Suprapubic skin (tissue), 3 donors: ENCODE data around the gene ESPNL.

Source experiments
- POLR2A ChIP-seq, 2 donors: fragments of 450-650 bp; IDR thresholded peaks; one replicate each; pipeline ENCODE4 v1.6.1; 2017; ENCODE audit warnings: antibody characterized with exemption in 2 of 2, mild to moderate bottlenecking in 2 of 2, moderate library complexity in 2 of 2
- TF ChIP-seq, protein P1 (sequence below), 2 donors: fragments of 200-600 bp in 1 of 2; fragments of 450-650 bp in 1 of 2; sonication (generic) in 1 of 2; IDR thresholded peaks; one replicate each; pipeline ENCODE4 v1.5.1; 2016 to 2019; ENCODE audit warnings: antibody characterized with exemption in 2 of 2, mild to moderate bottlenecking in 1 of 2, moderate library complexity in 1 of 2

DNA sequence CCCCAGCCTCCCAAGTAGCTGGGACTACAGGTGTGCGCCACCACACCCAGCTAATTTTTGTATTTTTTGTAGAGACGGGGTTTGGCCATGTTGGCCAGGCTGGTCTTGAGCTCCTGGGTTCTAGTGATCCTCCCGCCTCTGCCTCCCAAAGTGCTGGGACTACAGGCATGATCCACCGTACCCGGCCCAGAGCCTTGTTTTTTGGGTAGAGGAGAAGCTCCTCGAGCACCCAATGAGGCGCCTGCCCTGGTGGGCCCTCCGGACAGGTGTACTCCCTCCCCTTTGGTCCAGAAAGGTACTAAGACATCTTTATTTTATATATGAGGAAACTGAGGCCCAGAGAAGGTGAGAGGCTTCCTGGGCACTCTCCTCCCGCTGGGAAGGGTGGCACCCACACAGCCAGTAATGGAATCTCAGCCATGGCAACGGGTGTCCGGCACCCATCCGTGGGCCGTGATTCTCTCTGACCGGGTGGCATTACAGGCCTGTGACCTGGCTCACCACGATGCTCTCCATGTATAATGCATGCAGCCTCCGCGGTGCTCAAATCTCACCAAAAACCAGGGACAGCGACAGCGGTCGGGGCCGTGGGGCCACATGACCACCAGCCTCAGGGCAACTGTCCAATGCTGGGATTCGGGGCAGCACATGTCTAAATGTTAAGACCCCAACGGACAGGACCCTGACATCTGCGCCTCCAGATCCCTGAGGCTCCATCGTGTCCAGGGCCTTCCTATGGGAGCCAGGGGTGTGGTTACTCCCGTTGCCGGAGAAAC, 21.6 kb downstream of the ESPNL start:
- TF ChIP-seq, protein P1, sequence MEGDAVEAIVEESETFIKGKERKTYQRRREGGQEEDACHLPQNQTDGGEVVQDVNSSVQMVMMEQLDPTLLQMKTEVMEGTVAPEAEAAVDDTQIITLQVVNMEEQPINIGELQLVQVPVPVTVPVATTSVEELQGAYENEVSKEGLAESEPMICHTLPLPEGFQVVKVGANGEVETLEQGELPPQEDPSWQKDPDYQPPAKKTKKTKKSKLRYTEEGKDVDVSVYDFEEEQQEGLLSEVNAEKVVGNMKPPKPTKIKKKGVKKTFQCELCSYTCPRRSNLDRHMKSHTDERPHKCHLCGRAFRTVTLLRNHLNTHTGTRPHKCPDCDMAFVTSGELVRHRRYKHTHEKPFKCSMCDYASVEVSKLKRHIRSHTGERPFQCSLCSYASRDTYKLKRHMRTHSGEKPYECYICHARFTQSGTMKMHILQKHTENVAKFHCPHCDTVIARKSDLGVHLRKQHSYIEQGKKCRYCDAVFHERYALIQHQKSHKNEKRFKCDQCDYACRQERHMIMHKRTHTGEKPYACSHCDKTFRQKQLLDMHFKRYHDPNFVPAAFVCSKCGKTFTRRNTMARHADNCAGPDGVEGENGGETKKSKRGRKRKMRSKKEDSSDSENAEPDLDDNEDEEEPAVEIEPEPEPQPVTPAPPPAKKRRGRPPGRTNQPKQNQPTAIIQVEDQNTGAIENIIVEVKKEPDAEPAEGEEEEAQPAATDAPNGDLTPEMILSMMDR (IDR thresholded peaks at IDR 0.05), result no peak
- TF ChIP-seq POLR2A (IDR thresholded peaks at IDR 0.05), result no peak
